Liver (tissue), 3 donors: ENCODE results near the gene XPNPEP1.

Experiments used
- GABPA ChIP-seq, 2 donors: IDR thresholded peaks in 1 of 2; conservative IDR thresholded peaks in 1 of 2; 2 replicates each; pipeline ENCODE4 v1.6.1; 2016; ENCODE audit warnings: antibody characterized with exemption in 2 of 2, mild to moderate bottlenecking in 1 of 2, moderate library complexity in 1 of 2
- TAF1 ChIP-seq: conservative IDR thresholded peaks from 2 replicates; pipeline ENCODE4 v1.6.1; 2016; ENCODE audit warnings: antibody characterized with exemption, mild to moderate bottlenecking
- TF ChIP-seq, protein P1 (sequence below): fragments of 150-350 bp; IDR thresholded peaks from 2 replicates; pipeline ENCODE4 v1.5.1; 2017; ENCODE audit warnings: improper control_type of control experiment, low read depth, low read length; ENCODE audit not compliant: missing input control
- donor health status: healthy.
- donor health status: healthy.

DNA sequence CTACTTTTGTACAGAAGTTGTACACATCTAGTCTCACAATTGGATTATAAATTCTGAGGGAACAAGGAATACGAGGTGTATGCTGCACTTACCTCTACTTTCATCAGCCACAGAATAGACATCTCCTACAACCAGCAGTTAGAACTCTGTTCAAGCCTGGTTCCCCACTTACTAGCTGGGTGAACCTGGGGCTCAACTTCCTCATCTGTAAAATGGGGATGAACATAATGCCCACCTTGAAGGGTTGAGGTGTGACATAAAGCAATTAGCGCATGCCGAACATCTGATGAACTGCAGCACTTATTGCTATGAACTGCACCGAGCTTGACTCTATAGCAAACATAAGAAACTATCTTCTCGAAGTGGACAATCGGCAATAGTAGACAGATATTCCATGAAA, 25.3 kb downstream of the XPNPEP1 start:
- no peak for TF ChIP-seq TAF1
- TF ChIP-seq, protein P1, sequence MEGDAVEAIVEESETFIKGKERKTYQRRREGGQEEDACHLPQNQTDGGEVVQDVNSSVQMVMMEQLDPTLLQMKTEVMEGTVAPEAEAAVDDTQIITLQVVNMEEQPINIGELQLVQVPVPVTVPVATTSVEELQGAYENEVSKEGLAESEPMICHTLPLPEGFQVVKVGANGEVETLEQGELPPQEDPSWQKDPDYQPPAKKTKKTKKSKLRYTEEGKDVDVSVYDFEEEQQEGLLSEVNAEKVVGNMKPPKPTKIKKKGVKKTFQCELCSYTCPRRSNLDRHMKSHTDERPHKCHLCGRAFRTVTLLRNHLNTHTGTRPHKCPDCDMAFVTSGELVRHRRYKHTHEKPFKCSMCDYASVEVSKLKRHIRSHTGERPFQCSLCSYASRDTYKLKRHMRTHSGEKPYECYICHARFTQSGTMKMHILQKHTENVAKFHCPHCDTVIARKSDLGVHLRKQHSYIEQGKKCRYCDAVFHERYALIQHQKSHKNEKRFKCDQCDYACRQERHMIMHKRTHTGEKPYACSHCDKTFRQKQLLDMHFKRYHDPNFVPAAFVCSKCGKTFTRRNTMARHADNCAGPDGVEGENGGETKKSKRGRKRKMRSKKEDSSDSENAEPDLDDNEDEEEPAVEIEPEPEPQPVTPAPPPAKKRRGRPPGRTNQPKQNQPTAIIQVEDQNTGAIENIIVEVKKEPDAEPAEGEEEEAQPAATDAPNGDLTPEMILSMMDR = no peak
- TF ChIP-seq GABPA (IDR thresholded peaks at IDR 0.05 in 1 of 2, conservative IDR thresholded peaks at IDR 0.05 in 1 of 2) = no peak
